Upper lobe of left lung (tissue), 4 donors: ENCODE measurements around the gene GABRG3.

Experiments used
- EP300 ChIP-seq, 4 donors: sonication (generic); formaldehyde crosslinking; IDR thresholded peaks; one replicate each; pipeline ENCODE4 v1.5.1; 2017; ENCODE audit warnings: antibody characterized with exemption in 4 of 4, control low read depth in 2 of 4
- POLR2A ChIP-seq, 4 donors: fragments of 450-650 bp; IDR thresholded peaks; one replicate each; pipeline ENCODE4 v1.5.1; 2016 to 2017; ENCODE audit warnings: antibody characterized with exemption in 4 of 4, mild to moderate bottlenecking in 2 of 4
- POLR2AphosphoS5 ChIP-seq, 2 donors: sonication (generic); formaldehyde crosslinking; IDR thresholded peaks; one replicate each; pipeline ENCODE4 v1.5.1; 2017; ENCODE audit warnings: antibody characterized with exemption in 2 of 2
- TF ChIP-seq, protein P1 (sequence below), 6 experiments: fragments of 450-650 bp in 4 of 6; fragments of 200-600 bp in 2 of 6; sonication (generic) in 2 of 6; IDR thresholded peaks; one replicate each; pipeline ENCODE4 v1.5.1; 2016 to 2019; ENCODE audit warnings: antibody characterized with exemption in 6 of 6

DNA sequence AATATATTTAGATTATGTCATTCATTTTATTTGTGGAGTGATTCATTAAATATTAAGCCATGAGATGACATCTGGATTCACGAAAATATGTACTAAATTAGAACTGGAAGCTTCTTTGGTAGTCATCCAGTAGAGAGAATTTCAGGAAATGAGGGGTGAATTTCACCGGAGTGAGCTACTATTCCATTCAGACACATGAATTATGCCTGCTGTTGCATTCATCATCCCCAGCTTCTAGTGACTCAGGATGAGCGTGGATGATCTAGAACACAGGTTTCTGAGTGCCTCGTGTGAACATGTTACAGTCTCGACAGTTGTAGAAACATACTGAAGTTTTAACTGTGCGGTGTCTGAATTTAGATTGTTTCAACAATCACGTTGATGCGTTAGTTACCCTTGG, 42.9 kb upstream of the GABRG3 start:
- TF ChIP-seq POLR2A (IDR thresholded peaks at IDR 0.05) = no peak
- TF ChIP-seq EP300 (IDR thresholded peaks at IDR 0.05) = no peak
- TF ChIP-seq POLR2AphosphoS5 (IDR thresholded peaks at IDR 0.05) = no peak
- TF ChIP-seq, protein P1, sequence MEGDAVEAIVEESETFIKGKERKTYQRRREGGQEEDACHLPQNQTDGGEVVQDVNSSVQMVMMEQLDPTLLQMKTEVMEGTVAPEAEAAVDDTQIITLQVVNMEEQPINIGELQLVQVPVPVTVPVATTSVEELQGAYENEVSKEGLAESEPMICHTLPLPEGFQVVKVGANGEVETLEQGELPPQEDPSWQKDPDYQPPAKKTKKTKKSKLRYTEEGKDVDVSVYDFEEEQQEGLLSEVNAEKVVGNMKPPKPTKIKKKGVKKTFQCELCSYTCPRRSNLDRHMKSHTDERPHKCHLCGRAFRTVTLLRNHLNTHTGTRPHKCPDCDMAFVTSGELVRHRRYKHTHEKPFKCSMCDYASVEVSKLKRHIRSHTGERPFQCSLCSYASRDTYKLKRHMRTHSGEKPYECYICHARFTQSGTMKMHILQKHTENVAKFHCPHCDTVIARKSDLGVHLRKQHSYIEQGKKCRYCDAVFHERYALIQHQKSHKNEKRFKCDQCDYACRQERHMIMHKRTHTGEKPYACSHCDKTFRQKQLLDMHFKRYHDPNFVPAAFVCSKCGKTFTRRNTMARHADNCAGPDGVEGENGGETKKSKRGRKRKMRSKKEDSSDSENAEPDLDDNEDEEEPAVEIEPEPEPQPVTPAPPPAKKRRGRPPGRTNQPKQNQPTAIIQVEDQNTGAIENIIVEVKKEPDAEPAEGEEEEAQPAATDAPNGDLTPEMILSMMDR (IDR thresholded peaks at IDR 0.05) = no peak
